Spleen (tissue), 7 donors: ENCODE results near the gene SHE.

ENCODE experiments used
- CTCF ChIP-seq, 11 experiments: fragments of 200-600 bp in 7 of 11; fragments of 450-650 bp in 4 of 11; sonication (generic) in 4 of 11; IDR thresholded peaks in 8 of 11; conservative IDR thresholded peaks in 3 of 11; 1 replicate in 7 of 11; 2 replicates in 4 of 11; pipeline versions ENCODE4 v1.4.0 to v1.8.0; 2016 to 2021; ENCODE audit warnings: antibody characterized with exemption in 11 of 11, inconsistent platforms in 4 of 11, mild to moderate bottlenecking in 1 of 11
- POLR2A ChIP-seq, 3 donors: fragments of 450-650 bp; IDR thresholded peaks; one replicate each; pipeline ENCODE4 v1.5.1; 2017; ENCODE audit warnings: antibody characterized with exemption in 3 of 3, mild to moderate bottlenecking in 1 of 3
- donor health status: DM: no; HTN: no; CAD: no; lungs with moderate emphysema.
- donor health status: DM: no; HTN: no; CAD: no.
- donor health status: DM: no; HTN: no; CAD: no.

- TF ChIP-seq CTCF (IDR thresholded peaks at IDR 0.05 in 8 of 11, conservative IDR thresholded peaks at IDR 0.05 in 3 of 11) (no peak), POLR2A (IDR thresholded peaks at IDR 0.05) (no peak)
Measured at GRCh38 chr1:154524881-154525280, 22.7 kb upstream of the SHE start.
